NOMO-1 treated with DMSO at 0.1 percent for 48 hours (cell line): ENCODE results near the gene SOX10.

Experiments
- DNase-seq: peaks from one replicate; lab custom pipeline; 2025; ENCODE audit not compliant: unreplicated experiment; lab: John Stamatoyannopoulos, UW

SOX10 gene

DNA sequence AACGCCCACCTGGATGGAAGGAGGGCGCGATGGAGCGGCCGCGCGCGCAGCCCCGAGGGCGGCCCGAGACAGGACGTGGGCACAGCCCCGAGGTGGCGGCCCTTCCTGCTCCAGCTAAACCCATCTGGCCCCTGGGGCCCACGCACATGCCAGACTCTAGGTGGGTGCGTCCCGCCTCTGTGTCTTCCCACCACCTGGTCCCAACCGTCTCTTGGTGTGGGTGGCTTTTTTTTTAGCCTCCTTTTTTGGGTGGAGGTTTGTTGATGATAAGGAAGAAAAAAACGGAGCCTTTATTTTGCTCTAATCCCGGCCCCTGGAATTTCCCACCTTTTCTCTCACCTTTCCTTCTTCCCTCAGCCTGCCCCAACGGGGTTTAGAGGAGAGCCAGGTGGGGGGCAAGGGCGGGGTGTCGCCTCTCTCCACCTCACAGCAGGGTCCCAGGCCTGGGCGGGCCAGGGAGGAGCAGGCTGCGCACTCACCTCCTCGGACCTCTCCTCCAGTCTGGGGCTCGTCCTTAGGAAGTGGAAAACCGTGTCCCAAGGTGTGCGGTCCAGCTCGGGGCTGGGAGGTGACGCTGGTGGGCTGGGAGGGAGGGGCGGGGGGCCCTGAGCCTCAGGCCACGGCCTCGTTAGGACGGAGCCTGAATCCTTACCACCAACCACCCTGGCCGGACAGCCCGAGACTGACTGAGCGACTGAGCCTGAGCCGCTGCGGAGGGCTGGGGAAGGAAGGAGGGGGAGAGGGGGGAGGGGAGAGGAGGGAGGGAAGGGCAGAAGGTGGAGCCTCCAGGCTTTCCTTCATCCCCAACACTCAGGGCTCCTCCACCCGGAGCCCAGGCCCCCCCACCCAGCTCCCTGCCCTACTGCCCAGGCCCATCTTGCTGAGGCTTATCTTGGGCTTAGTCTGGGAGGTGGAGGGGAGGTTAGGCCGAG lies at the start of gene SOX10:
Gene SOX10 (minus strand): TSS at position 696 of the 932 bp plus-strand sequence. CDS start 771 bp downstream, outside the sequence.
- no peak for DNase-seq

DNA sequence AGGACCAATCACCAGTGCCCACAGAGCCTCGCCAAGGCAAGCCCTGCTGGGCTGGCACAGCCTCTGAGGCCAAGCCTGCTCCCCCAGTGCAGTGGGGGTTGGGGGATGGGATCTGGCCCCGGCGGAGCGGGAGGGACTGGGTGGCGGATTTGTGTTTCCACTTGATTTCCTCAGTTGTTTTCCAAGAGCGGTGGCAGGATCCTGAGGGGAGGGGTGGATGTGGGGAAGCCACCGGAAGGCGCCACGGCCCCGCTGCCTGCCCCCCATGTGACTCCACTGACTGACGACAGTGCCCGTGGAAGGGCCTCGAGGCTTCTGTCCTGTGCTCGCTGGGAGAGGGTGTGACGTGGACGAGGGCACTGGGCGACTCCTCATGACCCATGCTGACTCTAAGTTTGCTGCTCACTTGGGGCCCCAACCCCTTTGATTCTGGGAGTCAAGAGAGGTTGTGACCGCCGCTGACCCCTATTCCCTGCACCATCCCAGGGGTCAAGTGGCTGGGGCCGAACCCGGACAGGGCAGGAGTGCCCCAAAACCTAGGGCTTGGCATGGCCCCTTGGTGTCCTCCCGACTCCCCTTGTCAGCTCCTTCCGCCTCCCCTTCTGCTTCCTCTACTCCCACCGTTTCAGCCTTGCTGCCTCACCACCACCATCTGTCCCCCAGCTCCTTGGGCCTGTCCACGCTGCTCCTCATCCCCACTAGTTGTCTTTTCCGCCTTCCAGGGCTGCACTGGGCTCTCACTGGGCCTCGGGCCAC lies 49.3 kb upstream of the SOX10 start:
- no peak for DNase-seq

DNA sequence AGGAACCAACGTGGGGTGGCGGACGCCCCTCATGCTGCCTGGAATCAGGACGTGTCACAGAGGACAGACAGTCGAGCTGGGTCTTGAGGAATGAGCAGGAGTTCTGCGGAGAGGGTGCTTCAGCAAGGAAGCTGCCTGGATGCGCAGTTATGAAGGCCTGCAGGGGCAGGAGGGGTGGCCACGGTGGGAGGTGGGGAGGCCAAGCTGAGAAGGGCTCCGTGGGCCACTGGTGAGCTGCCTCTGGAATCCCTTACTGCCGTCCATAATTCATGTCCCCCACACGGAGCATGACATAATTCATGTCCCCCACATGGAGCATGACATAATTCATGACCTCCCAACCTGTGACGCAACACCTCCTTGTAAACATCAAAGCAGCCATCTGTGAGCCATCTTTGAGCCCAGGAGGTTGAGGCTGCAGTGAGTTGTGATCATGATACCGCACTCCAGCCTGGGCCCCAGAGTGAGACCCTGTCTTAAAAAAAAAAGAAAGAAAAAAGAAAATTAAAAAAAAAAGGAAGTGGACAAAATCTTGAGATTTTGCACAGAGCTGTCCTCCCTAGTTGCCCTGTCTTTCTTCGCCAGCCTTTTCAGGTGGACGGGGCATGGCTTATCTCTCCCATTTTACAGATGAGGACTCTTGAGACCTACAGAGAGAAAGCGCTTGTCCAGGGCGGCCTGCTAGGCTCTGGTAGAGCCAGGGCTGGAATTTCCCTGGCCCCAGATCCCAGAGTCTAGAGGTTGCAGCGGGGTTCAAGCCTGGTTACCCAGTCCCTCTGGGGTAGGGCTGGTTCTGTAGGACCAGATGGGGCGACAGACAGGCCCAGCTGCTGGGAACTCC lies 48.5 kb upstream of the SOX10 start:
- DNase-seq: peak; percentile 62

DNA sequence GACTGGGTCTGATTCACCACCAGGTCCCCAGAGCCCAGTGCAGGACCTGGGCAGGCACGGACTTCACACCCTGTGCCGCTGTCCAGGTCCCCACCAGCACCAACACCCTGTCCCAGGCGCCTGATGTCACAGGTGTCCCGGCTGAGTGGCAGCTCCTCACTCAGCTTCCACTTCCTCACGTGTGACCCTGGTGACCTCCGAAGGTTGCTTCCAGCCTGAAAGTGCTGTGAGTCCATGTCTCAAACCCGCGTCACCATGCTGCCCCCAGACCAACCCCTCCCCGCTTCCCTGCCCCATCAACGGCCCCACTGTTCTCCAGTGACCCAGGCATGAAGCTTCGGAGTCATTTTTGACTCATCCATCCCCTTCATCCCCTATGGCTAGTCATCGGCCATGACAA lies 47.1 kb upstream of the SOX10 start:
- no peak for DNase-seq

DNA sequence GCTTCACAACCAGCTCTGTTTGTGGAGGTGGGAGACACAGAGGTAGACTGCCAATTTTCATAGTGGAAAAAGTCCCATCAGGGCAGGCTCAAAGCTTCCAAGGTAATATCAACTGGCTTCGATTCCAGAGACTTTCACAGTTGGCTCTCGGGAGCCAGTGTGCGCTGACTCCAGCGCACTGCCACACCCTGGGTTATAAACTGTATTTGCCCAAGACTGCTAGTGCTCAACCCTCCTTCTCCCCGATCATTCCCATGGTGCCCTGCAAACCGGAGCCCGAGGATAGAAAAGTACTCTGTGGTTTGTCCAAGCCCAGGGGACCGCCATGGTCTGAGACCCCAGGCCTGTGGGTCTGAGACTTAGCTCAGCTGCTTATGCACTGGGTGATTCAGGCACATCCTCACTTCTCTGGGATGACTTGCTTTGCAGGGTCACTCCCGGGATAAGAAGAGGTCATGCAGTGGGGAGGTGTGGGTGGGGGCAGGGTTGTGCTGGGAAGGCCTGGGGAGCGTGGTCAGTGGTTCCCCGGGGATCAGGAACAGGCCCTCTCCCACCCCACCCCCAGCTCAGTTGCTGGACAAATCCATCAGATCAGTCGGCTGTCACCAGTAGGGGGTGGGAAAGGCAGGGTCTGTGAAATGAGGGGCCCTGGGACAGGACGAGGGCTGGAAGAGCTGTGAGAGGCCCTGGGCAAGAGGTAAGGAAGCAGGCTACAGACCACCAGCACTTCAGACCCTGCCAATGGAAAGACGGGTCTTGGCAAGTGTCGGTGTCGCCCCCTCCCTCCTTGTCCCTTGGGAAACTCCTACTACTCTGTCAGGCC lies 46.2 kb upstream of the SOX10 start:
- DNase-seq: no peak

DNA sequence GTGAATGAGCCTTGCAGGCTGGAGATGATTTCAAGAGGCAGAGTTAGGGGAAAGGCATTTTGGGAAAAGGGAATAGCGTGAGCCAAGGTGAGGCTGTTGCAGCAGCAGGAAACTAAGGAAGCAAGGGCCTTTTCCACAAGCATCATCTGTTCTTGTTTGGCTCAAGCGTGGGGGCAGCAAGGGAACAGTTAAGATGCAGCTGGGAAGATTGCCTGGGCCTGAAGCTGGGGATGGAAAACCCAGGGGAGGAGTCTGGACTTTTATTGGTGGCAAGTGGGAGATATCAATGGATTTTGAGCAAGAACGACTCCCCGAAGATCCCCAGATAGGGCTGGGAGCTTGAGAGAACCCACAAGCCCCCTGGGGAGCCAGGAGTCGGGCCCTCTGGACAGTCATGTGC lies 45.5 kb upstream of the SOX10 start:
- no peak for DNase-seq

DNA sequence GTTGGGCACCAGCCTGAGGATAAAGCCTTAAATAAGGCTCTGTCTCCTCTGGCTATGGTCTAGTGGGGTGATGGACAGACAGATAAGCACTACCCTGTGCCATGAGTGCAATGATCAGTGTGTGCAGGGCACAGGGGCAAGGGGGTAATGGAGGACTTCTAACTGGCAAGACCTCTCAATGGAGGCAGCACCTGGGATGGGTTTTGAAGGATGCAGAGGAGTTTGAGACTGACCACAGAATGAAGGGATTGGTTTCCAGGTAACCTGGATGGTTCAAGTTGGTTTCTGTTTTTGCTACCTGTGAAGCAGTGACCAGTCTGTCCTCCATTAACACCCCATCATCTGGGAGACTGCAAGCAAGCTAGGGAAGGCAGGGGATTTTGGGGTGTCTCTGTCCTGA lies 45.0 kb upstream of the SOX10 start:
- no peak for DNase-seq

DNA sequence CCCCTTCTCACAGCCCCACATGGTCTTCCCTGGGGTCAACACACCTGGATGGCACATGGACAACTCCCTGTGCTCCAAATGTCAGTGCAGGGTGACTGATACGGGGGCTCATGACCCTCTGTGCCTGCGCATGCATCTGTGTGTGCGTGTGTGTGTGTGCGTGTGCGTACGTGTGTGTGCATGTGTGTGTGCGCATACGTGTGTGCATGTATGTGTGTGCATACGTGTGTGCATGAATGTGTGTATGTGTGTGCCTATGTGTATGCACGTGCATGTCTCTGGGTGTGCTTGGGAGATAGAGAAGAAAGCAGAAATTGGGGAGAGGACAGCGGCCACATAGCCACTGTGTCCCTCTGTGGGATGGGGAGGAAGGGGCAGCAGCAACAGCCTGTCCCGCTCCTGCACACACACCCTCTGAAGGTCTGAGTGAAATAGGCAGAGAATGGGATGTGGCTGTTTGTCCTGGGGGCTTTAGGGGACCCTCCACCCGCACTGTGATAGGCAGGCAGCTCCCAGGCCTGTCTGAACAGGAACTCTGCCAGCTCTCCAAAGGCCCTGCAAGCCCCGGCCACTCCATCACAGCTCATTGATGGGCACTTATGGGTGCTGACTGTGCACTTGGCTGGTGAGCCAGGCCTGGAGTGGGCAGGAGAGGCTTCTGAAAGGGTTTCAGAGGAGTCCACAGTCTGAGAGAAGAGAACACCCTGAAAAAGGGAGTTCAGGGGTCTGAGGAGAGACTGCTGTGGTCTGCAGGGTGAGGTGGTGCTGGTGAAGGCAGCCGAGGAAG lies 44.2 kb upstream of the SOX10 start:
- no peak for DNase-seq

DNA sequence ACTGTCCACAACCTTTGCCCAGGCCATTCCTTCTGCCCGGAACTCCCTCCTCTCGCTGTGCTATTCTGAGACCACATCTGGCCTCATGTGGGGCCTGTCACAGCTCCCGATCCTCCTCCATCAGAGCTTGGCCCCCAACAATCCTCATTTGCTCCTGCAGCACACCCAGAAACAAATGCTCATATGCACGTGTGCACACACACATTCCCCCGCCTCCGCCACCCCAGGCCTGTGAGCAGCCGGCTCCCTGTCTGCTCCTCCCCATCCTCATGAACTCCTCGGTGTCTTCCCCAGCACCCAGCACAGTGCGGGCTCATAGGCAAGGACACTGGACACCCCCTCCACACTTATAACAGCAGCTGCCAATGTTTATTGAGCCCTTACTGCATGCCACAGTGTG lies 43.1 kb upstream of the SOX10 start:
- DNase-seq: no peak

DNA sequence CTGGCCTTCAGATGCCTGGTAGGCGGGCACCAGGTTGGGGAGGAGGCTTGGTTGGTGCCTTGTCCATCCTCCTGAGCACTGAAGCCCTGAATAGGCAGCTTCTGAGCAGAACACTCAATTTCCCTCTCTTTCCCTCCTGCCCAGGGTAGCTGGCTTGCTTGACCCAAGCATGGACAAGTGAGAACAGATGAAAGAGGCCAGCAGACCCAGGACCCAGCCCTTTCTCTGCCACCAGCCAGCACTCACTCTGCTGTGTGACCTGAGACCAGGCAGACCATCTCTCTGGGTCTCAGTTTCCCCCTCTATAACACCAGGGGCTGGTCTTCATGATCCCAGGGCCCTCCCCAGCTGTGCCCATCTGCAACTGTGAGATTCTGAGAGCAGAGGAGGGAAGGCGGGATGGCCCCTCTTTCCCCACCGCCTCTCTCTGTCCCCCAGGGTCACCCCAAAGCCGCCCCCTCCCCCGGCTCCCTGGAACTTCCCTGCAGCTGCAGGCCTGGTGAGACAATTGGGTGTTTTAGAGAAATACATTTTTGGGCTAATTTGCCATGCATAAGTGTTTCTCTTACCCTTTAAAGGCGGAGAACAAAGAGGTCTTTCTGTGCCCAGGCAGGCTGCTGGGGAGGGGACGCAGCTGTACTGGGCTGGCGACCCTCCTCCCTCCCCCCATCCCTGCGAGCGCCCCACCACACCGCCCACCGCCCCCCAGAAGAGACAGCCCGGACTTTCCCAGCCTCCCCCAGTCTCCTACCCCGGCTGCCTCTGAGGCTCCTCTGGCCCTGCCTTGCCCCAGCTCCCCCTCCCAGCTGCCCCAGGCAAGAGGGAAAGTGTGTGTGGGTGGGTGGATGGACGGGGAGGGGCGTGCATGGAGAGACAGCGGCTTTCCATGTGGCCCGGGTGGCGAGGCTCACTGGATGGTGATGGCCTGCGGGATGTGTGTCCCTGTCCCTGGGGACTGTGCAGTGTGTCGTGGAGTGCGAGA lies 42.1 kb upstream of the SOX10 start:
- no peak for DNase-seq

DNA sequence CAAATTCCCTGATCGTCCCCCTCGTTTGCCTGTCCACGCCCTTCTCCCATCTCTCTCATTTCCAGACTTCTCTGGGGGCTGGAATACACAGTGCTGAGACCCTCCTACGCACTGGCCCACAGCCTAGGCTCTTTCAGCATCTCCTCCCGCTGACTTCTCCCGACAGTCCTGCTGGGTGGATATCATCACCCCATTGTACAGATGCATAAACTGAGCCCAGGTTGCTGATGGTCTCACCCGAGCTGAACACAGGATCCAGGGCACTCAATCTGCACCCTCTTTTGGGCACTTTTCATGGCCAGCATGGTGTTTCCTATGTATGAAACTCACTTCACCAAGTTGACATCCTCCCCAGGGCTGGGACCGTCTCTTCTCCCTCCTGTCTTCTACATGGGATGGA lies 41.2 kb upstream of the SOX10 start:
- no peak for DNase-seq

DNA sequence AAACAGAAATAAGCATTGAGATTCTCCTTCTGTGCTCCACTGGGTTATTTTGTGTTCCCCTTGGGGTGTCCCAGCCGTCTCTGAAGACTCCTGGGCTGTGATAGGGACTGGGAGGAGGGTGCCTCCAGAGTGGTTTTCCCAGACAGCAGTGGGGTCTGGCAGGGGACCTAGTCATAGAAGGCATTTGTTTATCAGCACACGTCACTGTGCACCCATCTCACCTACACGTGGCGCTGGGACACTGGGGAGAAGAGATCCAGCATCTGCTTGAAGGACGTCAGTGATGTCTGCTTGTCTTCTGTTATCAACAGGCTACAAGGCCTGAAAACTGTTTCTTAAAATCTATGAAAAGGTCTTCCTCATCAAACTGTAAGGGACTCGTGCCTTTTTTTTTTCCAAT lies 38.7 kb upstream of the SOX10 start:
- no peak for DNase-seq

DNA sequence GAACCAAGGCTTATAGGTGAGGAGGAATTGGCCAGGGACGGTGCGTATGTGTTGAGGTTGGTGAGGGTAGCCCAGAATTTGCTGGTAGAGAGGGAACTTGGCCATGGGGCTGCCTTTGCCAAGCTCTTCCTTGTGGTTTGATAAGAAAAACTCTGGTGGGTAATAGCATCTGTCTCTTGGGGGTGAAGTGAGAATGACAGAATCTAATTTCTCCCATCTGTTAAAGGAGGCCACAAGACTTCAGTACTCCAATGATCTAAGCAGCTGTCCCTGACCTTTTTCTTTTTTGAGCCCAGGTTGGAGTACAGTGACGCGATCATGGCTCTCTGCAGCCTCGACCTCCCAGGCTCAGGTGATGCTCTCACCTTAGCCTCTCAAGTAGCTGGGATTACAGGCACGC lies 36.9 kb upstream of the SOX10 start:
- DNase-seq: no peak

DNA sequence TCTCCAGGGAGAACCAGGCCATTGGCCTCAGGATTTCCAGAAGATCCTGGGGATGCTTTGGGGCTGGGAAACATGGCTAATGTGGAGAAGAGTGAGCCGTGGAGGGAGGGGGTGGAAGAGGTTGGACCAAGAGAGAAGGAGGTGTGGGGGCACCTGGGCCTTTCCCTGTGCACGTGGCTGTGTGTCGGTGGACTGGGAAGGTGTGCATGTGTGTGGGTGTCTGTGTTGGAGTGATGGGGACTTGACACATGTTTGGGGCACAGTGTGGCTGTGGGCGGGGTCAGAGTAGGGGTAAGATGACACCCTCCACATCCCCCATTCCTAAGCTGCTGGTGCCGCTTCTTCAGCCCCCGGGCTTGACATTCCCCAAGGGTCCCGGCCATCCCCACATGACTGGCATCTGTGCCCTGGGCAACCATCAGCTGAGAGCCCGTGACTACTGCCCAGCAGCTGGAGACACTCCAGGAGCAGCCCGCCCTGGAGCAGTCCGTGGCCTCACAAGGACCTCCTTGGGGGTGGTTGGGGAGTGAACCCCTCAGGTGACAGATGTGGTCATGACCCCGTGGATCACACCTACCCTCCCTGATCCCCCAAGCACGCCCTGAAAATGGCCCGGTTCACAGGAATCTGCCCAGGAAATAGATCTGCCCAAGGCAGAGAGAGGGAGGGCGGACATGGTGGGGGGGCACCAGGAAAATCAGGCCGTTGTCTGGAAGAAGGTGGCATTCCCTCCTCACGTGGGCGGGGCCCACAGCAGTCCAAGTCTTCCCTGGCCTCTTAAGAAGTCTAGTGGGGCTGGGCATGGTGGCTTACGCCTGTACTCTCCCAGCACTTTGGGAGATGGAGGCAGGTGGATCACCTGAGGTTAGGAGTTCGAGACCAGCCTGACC lies 34.8 kb upstream of the SOX10 start:
- DNase-seq: no peak

DNA sequence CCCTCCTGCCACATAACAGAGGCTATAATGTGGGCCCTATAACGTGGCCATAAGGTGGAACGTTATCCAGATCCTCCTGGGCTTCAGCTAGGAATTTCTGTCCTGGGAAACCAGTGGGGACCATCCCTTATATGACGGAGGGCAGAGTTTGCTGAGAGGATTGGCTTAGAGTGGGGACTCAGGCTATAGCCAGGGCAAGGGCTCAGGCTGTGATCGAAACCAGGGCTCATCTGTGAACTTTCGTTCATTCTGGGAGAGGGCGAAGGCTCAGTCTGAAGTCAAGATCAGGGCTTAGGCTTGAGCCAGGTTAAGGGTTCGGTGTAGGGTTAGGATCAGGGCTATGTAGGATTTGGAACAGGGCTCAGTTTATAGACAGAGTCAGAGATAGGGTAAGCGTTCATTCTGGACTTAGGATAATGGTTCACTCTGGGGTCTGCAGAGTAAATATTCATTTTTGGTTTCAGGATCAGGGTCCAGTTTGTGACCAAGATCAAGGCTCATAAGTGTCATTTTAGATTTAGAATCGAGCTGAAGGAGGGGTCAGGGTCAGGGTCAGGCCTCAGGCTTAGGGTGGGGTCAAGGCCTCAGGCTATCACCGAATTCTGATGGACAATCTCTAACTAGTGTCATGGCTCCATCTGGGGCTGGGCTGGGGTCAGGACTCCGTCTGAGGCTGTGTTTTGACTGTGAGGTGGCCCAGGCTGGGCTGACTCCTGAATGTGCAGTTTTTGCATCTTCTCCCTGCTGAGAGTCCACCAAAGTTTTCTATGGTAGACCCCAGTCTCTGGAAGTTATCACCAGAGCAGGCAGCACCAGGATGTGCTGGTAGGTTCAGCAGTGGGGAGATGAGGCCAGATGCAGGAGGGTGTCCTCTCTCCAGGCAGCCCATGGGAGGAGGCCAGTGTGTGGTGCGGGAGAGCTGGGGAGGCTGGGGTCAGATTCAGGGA lies 33.9 kb upstream of the SOX10 start:
- no peak for DNase-seq

DNA sequence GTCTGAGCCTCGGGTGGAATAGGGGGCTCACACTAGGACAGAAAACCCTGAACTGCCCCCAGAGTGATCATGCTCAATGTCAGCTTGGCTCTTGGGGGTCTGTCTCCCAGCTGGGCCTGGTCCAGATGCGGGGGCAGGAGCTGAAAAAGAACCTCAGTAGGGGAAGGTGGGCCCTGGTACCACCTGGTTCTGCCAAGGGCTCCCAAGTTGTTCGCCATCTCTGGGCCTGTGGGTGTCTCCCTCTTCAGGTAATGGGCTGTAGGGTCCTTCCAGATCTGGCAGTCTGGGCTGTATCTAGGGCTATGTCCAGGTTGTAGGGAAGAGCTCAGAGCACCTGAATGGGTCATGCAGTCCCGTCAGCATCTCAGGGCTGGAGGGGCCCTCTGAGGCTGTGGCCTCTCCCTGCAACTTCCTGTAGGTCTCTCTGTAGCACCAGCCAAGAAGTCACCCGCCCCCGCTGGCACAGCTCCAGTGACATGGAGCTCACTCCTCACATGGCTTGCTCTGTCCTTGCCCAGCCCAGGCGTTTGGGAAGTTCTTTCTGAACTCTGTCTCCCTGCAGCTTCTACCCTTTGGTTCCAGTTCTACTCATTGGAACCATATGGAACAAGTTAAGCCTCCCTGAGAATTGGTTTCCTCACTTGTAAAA lies 33.0 kb upstream of the SOX10 start:
- no peak for DNase-seq
